ENCODE data around the gene ATP6V0A4. TPM values are rescaled to one million over a fixed set of nuclear protein-coding genes. Genes with fewer than 3 reads are reported as not detected.
"Not testable (repeated sequence)": the region's sequence is repeated elsewhere in the genome, so short reads cannot be mapped to it uniquely, and the experiment has no call there.

The ATP6V0A4 gene
- total and polyA plus RNA-seq, 4 experiments from 2014 or later, result not detected

- Histone ChIP-seq H3K27me3 (ENCODE audit: insufficient read depth, low read length) (no peaks in the 10 kb centered on the region), H3K27ac (ENCODE audit: low read depth, low read length) (no peak overlapping the region), H3K4me3 (ENCODE audit: low read length in 2 of 2) (no peak overlapping the region), H3K36me3 (ENCODE audit: insufficient read depth, low read length) (no peaks in the 10 kb centered on the region), H3K4me1 (ENCODE audit: insufficient read depth, low read length) (no peaks in the 10 kb centered on the region), H3K9me3 (ENCODE audit: control insufficient read depth in 1 of 2, low read length in 2 of 2) (no peaks in the 10 kb centered on the region)
- POLR2A ChIA-PET (ENCODE audit: partially characterized antibody), result no interaction called here
- H3K27me3 Mint-ChIP-seq, result peaks cover 4% of the 10 kb centered on the region in 2 donors
- H3K27ac Mint-ChIP-seq, result no peak overlapping the region
- H3K36me3 Mint-ChIP-seq, result no peaks in the 10 kb centered on the region
- H3K4me3 Mint-ChIP-seq, result no peak overlapping the region
- H3K9me3 Mint-ChIP-seq, result peaks cover 0 to 2% (median 0%) of the 10 kb centered on the region in 8 donors
- CTCF ChIA-PET (ENCODE audit: partially characterized antibody), result no interaction called here
- no peak for DNase-seq
- H3K4me1 Mint-ChIP-seq, result no peaks in the 10 kb centered on the region
- intact Hi-C loops (cut with micrococcal nuclease), result no loop called here
Measured at GRCh38 chr7:138695106-138695505, 102.9 kb downstream of the ATP6V0A4 start.

- Histone ChIP-seq H3K4me3 (ENCODE audit: low read length in 2 of 2) (no peak overlapping the region), H3K27me3 (ENCODE audit: insufficient read depth, low read length) (no peaks in the 10 kb centered on the region), H3K4me1 (ENCODE audit: insufficient read depth, low read length) (no peaks in the 10 kb centered on the region), H3K27ac (ENCODE audit: low read depth, low read length) (no peak overlapping the region), H3K9me3 (ENCODE audit: control insufficient read depth in 1 of 2, low read length in 2 of 2) (no peaks in the 10 kb centered on the region), H3K36me3 (ENCODE audit: insufficient read depth, low read length) (no peaks in the 10 kb centered on the region)
- no peak for DNase-seq
- peaks cover 0 to 2% (median 0%) of the 10 kb centered on the region in 8 donors for H3K9me3 Mint-ChIP-seq
- intact Hi-C loops (cut with micrococcal nuclease), result no loop called here
- H3K4me1 Mint-ChIP-seq, result no peaks in the 10 kb centered on the region
- H3K27me3 Mint-ChIP-seq, result peaks cover 4 to 10% of the 10 kb centered on the region in 2 donors
- H3K4me3 Mint-ChIP-seq, result no peak overlapping the region
- H3K36me3 Mint-ChIP-seq, result no peaks in the 10 kb centered on the region
- CTCF ChIA-PET (ENCODE audit: partially characterized antibody), result no interaction called here
- H3K27ac Mint-ChIP-seq, result no peak overlapping the region
- POLR2A ChIA-PET (ENCODE audit: partially characterized antibody), result no interaction called here
Measured at GRCh38 chr7:138691178-138691577, 106.8 kb downstream of the ATP6V0A4 start.

- DNase-seq, result no peak
- no peaks in the 10 kb centered on the region for H3K4me1 Mint-ChIP-seq
- Histone ChIP-seq H3K9me3 (ENCODE audit: control insufficient read depth in 1 of 2, low read length in 2 of 2) (no peaks in the 10 kb centered on the region), H3K27me3 (ENCODE audit: insufficient read depth, low read length) (no peaks in the 10 kb centered on the region), H3K36me3 (ENCODE audit: insufficient read depth, low read length) (no peaks in the 10 kb centered on the region), H3K4me1 (ENCODE audit: insufficient read depth, low read length) (no peaks in the 10 kb centered on the region), H3K4me3 (ENCODE audit: low read length in 2 of 2) (no peak overlapping the region), H3K27ac (ENCODE audit: low read depth, low read length) (no peak overlapping the region)
- peaks cover 3 to 10% of the 10 kb centered on the region in 2 donors for H3K27me3 Mint-ChIP-seq
- ChIA-PET CTCF (ENCODE audit: partially characterized antibody) (no interaction called here), POLR2A (ENCODE audit: partially characterized antibody) (no interaction called here)
- no peak overlapping the region for H3K27ac Mint-ChIP-seq
- H3K36me3 Mint-ChIP-seq, result no peaks in the 10 kb centered on the region
- no peak overlapping the region for H3K4me3 Mint-ChIP-seq
- H3K9me3 Mint-ChIP-seq, result peaks cover 0 to 2% (median 0%) of the 10 kb centered on the region in 8 donors
- intact Hi-C loops (cut with micrococcal nuclease), result no loop called here
Measured at GRCh38 chr7:138690495-138690894, 107.5 kb downstream of the ATP6V0A4 start.

- H3K4me3 Mint-ChIP-seq; H3K4me3 ChIP-seq (ENCODE audit: low read length in 2 of 2); H3K9me3 ChIP-seq (ENCODE audit: control insufficient read depth in 1 of 2, low read length in 2 of 2); intact Hi-C loops (cut with micrococcal nuclease); H3K36me3 ChIP-seq (ENCODE audit: insufficient read depth, low read length); H3K27ac ChIP-seq (ENCODE audit: low read depth, low read length); H3K27me3 Mint-ChIP-seq; CTCF ChIA-PET (ENCODE audit: partially characterized antibody); DNase-seq; H3K27ac Mint-ChIP-seq; H3K4me1 ChIP-seq (ENCODE audit: insufficient read depth, low read length); H3K9me3 Mint-ChIP-seq; POLR2A ChIA-PET (ENCODE audit: partially characterized antibody); H3K27me3 ChIP-seq (ENCODE audit: insufficient read depth, low read length); H3K36me3 Mint-ChIP-seq; H3K4me1 Mint-ChIP-seq: not testable (repeated sequence)
Measured at GRCh38 chr7:138688037-138688436, 110.0 kb downstream of the ATP6V0A4 start.

GRCh38 chr7:138684340-138684739, 113.7 kb downstream of the ATP6V0A4 start:
- Mint-ChIP-seq H3K4me1 (peaks cover 0 to 3% (median 0%) of the 10 kb centered on the region in 4 donors), H3K4me3 (no peak overlapping the region), H3K9me3 (no peaks in the 10 kb centered on the region), H3K27me3 (peaks cover 7 to 12% of the 10 kb centered on the region in 2 donors), H3K36me3 (no peaks in the 10 kb centered on the region), H3K27ac (no peak overlapping the region)
- H3K27me3 ChIP-seq (ENCODE audit: insufficient read depth, low read length), result no peaks in the 10 kb centered on the region
- POLR2A ChIA-PET (ENCODE audit: partially characterized antibody), result no interaction called here
- no peak overlapping the region for H3K4me3 ChIP-seq (ENCODE audit: low read length in 2 of 2)
- intact Hi-C loops (cut with micrococcal nuclease), result no loop called here
- no peaks in the 10 kb centered on the region for H3K9me3 ChIP-seq (ENCODE audit: control insufficient read depth in 1 of 2, low read length in 2 of 2)
- no peaks in the 10 kb centered on the region for H3K36me3 ChIP-seq (ENCODE audit: insufficient read depth, low read length)
- no peak for DNase-seq
- no peaks in the 10 kb centered on the region for H3K4me1 ChIP-seq (ENCODE audit: insufficient read depth, low read length)
- CTCF ChIA-PET (ENCODE audit: partially characterized antibody), result no interaction called here
- no peak overlapping the region for H3K27ac ChIP-seq (ENCODE audit: low read depth, low read length)

DNA sequence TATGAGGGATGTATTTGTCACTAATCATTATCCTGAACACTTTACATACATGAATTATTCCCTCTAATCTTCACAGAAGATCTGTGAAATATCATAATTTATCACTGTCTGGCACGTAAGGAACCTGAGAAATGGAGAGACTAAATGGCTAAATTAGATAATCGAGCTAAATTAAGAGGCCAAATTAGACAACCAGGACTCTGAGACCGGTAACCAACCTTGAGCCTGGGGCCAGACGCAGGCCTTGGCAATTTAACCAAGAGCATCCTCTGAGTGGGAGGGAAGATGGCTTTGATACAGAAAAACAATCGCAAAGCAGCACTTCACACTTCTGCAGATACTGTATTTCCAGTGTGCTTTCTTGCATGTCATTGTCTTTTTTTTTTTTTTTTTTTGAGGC, 118.2 kb downstream of the ATP6V0A4 start:
- Mint-ChIP-seq H3K9me3 (no peaks in the 10 kb centered on the region), H3K36me3 (no peaks in the 10 kb centered on the region)

GRCh38 chr7:138670594-138670993, 127.4 kb downstream of the ATP6V0A4 start:
- ChIA-PET CTCF (ENCODE audit: partially characterized antibody) (no interaction called here), POLR2A (ENCODE audit: partially characterized antibody) (no interaction called here)

More for the DNA sequence above, 118.2 kb downstream of the ATP6V0A4 start:
- Histone ChIP-seq H3K27me3 (ENCODE audit: insufficient read depth, low read length) (no peaks in the 10 kb centered on the region), H3K9me3 (ENCODE audit: control insufficient read depth in 1 of 2, low read length in 2 of 2) (no peaks in the 10 kb centered on the region), H3K27ac (ENCODE audit: low read depth, low read length) (no peak overlapping the region), H3K36me3 (ENCODE audit: insufficient read depth, low read length) (no peaks in the 10 kb centered on the region), H3K4me1 (ENCODE audit: insufficient read depth, low read length) (no peaks in the 10 kb centered on the region), H3K4me3 (ENCODE audit: low read length in 2 of 2) (no peak overlapping the region)
- CTCF ChIA-PET (ENCODE audit: partially characterized antibody), result no interaction called here
- no peak overlapping the region for H3K27ac Mint-ChIP-seq
- peaks cover 2 to 4% of the 10 kb centered on the region in 2 donors for H3K27me3 Mint-ChIP-seq
- H3K4me1 Mint-ChIP-seq, result peaks cover 0 to 3% (median 0%) of the 10 kb centered on the region in 4 donors
- H3K4me3 Mint-ChIP-seq, result no peak overlapping the region
- POLR2A ChIA-PET (ENCODE audit: partially characterized antibody), result no interaction called here
- DNase-seq, result no peak
- intact Hi-C loops (cut with micrococcal nuclease), result no loop called here

GRCh38 chr7:138669364-138669763, 128.6 kb downstream of the ATP6V0A4 start:
- Mint-ChIP-seq H3K27me3 (peaks cover 12 to 23% of the 10 kb centered on the region in 2 donors), H3K4me1 (peaks cover 0 to 4% (median under 1%) of the 10 kb centered on the region in 4 donors), H3K9me3 (no peaks in the 10 kb centered on the region), H3K27ac (no peak overlapping the region), H3K4me3 (no peak overlapping the region), H3K36me3 (no peaks in the 10 kb centered on the region)
- intact Hi-C loops (cut with micrococcal nuclease), result no loop called here
- H3K36me3 ChIP-seq (ENCODE audit: insufficient read depth, low read length), result no peaks in the 10 kb centered on the region
- CTCF ChIA-PET (ENCODE audit: partially characterized antibody), result no interaction called here
- POLR2A ChIA-PET (ENCODE audit: partially characterized antibody), result no interaction called here
- H3K4me1 ChIP-seq (ENCODE audit: insufficient read depth, low read length), result no peaks in the 10 kb centered on the region
- no peak overlapping the region for H3K27ac ChIP-seq (ENCODE audit: low read depth, low read length)
- no peak for DNase-seq
- H3K9me3 ChIP-seq (ENCODE audit: control insufficient read depth in 1 of 2, low read length in 2 of 2), result no peaks in the 10 kb centered on the region
- no peak overlapping the region for H3K4me3 ChIP-seq (ENCODE audit: low read length in 2 of 2)
- no peaks in the 10 kb centered on the region for H3K27me3 ChIP-seq (ENCODE audit: insufficient read depth, low read length)

More at GRCh38 chr7:138670594-138670993, 127.4 kb downstream of the ATP6V0A4 start:
- H3K9me3 ChIP-seq (ENCODE audit: control insufficient read depth in 1 of 2, low read length in 2 of 2), result no peaks in the 10 kb centered on the region
- H3K4me3 Mint-ChIP-seq, result no peak overlapping the region
- H3K27me3 Mint-ChIP-seq, result peaks cover 6 to 18% of the 10 kb centered on the region in 2 donors
- H3K4me1 ChIP-seq (ENCODE audit: insufficient read depth, low read length), result no peaks in the 10 kb centered on the region
- no peak for DNase-seq
- H3K27me3 ChIP-seq (ENCODE audit: insufficient read depth, low read length), result no peaks in the 10 kb centered on the region
- intact Hi-C loops (cut with micrococcal nuclease), result no loop called here
- H3K4me3 ChIP-seq (ENCODE audit: low read length in 2 of 2), result no peak overlapping the region
- H3K36me3 ChIP-seq (ENCODE audit: insufficient read depth, low read length), result no peaks in the 10 kb centered on the region
- H3K27ac Mint-ChIP-seq, result no peak overlapping the region
- no peaks in the 10 kb centered on the region for H3K9me3 Mint-ChIP-seq
- no peaks in the 10 kb centered on the region for H3K36me3 Mint-ChIP-seq
- H3K4me1 Mint-ChIP-seq, result no peaks in the 10 kb centered on the region
- no peak overlapping the region for H3K27ac ChIP-seq (ENCODE audit: low read depth, low read length)
